A673 (cell line): ENCODE results near the gene SEMA3E. TPM values are rescaled to one million over a fixed set of nuclear protein-coding genes. Genes with fewer than 3 reads are reported as not detected.

ENCODE experiments used
- BruUV-seq: library from RNA; stranded (reverse); fragments of 400-500 nt; replicated peaks from 2 replicates; lab custom pipeline; 2021; lab: Mats Ljungman, UMichigan
- CTCF ChIA-PET: fragments of 300-600 bp; sonication (Branson Sonifier 250); formaldehyde crosslinking; loops from one replicate; lab custom pipeline; 2022; ENCODE audit warnings: antibody characterized with exemption; lab: Charles Lee
- POLR2A ChIA-PET: fragments of 300-600 bp; sonication (Branson Sonifier 250); formaldehyde crosslinking; loops from one replicate; lab custom pipeline; 2022; ENCODE audit warnings: antibody characterized with exemption; ENCODE audit not compliant: low non-redundant PET; lab: Charles Lee
- DNase-seq: peaks from one replicate; pipeline ENCODE4 v3.0.0-alpha.2; 2015; ENCODE audit warnings: low spot score
- H3K27ac ChIP-seq: fragments of 200-600 bp; sonication (generic); 2 replicates; pipeline ENCODE4 v1.5.1; 2016; ENCODE audit warnings: mixed run types, low read depth, mild to moderate bottlenecking, mixed read lengths, antibody characterized with exemption, low read length; ENCODE audit not compliant: poor library complexity, severe bottlenecking
- H3K27me3 ChIP-seq: fragments of 200-600 bp; sonication (generic); replicated peaks from 2 replicates; pipeline ENCODE4 v1.6.1; 2017; ENCODE audit warnings: mixed run types, low read depth, mild to moderate bottlenecking, mixed read lengths, antibody characterized with exemption, low read length; ENCODE audit not compliant: insufficient read depth, poor library complexity
- H3K36me3 ChIP-seq: fragments of 200-600 bp; sonication (generic); 2 replicates; pipeline ENCODE4 v1.6.1; 2016; ENCODE audit warnings: mixed run types, mild to moderate bottlenecking, mixed read lengths, antibody characterized with exemption, low read length; ENCODE audit not compliant: insufficient read depth, poor library complexity, severe bottlenecking
- H3K4me1 ChIP-seq: fragments of 200-600 bp; sonication (generic); 2 replicates; pipeline ENCODE4 v1.6.1; 2017; ENCODE audit warnings: mixed run types, mild to moderate bottlenecking, mixed read lengths, antibody characterized with exemption, low read length; ENCODE audit not compliant: insufficient read depth, poor library complexity, severe bottlenecking
- H3K4me3 ChIP-seq: fragments of 200-600 bp; sonication (generic); 2 replicates; pipeline ENCODE4 v1.5.1; 2016; ENCODE audit warnings: low read depth, mixed run types, mild to moderate bottlenecking, mixed read lengths, low read length; ENCODE audit not compliant: poor library complexity, severe bottlenecking
- H3K9me3 ChIP-seq: fragments of 200-600 bp; sonication (generic); 2 replicates; pipeline ENCODE4 v1.6.1; 2016; ENCODE audit warnings: mixed run types, low read depth, mild to moderate bottlenecking, mixed read lengths, antibody characterized with exemption, low read length; ENCODE audit not compliant: poor library complexity, severe bottlenecking
- CTCF ChIP-seq: fragments of 300-800, 200-600 bp; sonication (generic); conservative IDR thresholded peaks from 2 replicates; pipeline ENCODE4 v1.5.1; 2017; ENCODE audit warnings: low read depth, mild to moderate bottlenecking, antibody characterized with exemption, low read length, moderate library complexity, mixed read lengths
- EZH2 ChIP-seq: fragments of 200-600 bp; sonication (generic); IDR thresholded peaks from 2 replicates; pipeline ENCODE4 v1.6.1; 2017; ENCODE audit warnings: borderline replicate concordance, low read depth, mild to moderate bottlenecking, mixed read lengths, antibody characterized with exemption, low read length; ENCODE audit not compliant: poor library complexity, severe bottlenecking
- intact Hi-C: fragments of 100-400 bp; cut with micrococcal nuclease; formaldehyde crosslinking; loops from one replicate; pipeline ENCODE4 v1.10.0; 2022; ENCODE audit not compliant: unreplicated experiment
- total RNA-seq: library from RNA; stranded (reverse); gene quantifications from 2 replicates; pipeline ENCODE4 v1.2.3, GENCODE V29; 2021

The SEMA3E gene
- total RNA-seq, 1 experiment from 2014 or later, result not detected

- H3K9me3 ChIP-seq, result no peaks in the 10 kb centered on the region
- POLR2A ChIA-PET, result no interaction called here
- H3K27me3 ChIP-seq, result peaks cover 6% of the 10 kb centered on the region
- CTCF ChIA-PET, result no interaction called here
- no peaks in the 10 kb centered on the region for H3K4me1 ChIP-seq
- no peak for DNase-seq
- no peaks in the 10 kb centered on the region for H3K36me3 ChIP-seq
- H3K4me3 ChIP-seq, result no peak overlapping the region
- intact Hi-C loops, result no loop called here
- H3K27ac ChIP-seq, result no peak overlapping the region
- TF ChIP-seq CTCF, result no peak
- no peak for TF ChIP-seq EZH2
- no TSS peak for BruUV-seq
These were observed 120.0 kb downstream of the SEMA3E start for GRCh38 chr7:83528925-83529423.

- Histone ChIP-seq H3K36me3 (no peaks in the 10 kb centered on the region), H3K4me1 (no peaks in the 10 kb centered on the region), H3K4me3 (no peak overlapping the region), H3K27me3 (peaks cover 9% of the 10 kb centered on the region), H3K27ac (no peak overlapping the region), H3K9me3 (no peaks in the 10 kb centered on the region)
- no TSS peak for BruUV-seq
- TF ChIP-seq CTCF, result no peak
- TF ChIP-seq EZH2, result no peak
- DNase-seq, result no peak
- POLR2A ChIA-PET, result no interaction called here
- CTCF ChIA-PET, result no interaction called here
- intact Hi-C loops, result no loop called here
These were observed 124.5 kb downstream of the SEMA3E start for GRCh38 chr7:83524277-83525075.

- intact Hi-C loops, result no loop called here
- Histone ChIP-seq H3K4me1 (no peaks in the 10 kb centered on the region), H3K27me3 (peaks cover 9% of the 10 kb centered on the region), H3K4me3 (no peak overlapping the region), H3K9me3 (no peaks in the 10 kb centered on the region), H3K27ac (no peak overlapping the region), H3K36me3 (no peaks in the 10 kb centered on the region)
- no peak for DNase-seq
- CTCF ChIA-PET, result no interaction called here
- POLR2A ChIA-PET, result no interaction called here
- TF ChIP-seq CTCF, result no peak
- no peak for TF ChIP-seq EZH2
- no TSS peak for BruUV-seq
These were observed 128.2 kb downstream of the SEMA3E start for GRCh38 chr7:83520726-83521125.
